Lung (tissue), 12 donors: ENCODE data around the gene ADD3. TPM values are rescaled to one million over a fixed set of nuclear protein-coding genes. Genes with fewer than 3 reads are reported as not detected.

Experiments used
- ATAC-seq: fragments of 200-7000 bp; cut with Tn5 transposase; one replicate; pipeline ENCODE4 v1.9.1; 2020; ENCODE audit warnings: moderate number of reproducible peaks; ENCODE audit not compliant: insufficient read depth, low FRiP score
- DNase-seq, 3 donors: peaks; one replicate each; pipeline ENCODE4 v3.0.0-alpha.2; 2013 to 2017
- H3K27ac ChIP-seq, 2 donors: one replicate each; pipeline ENCODE4 v1.5.1; 2013; ENCODE audit warnings: mild to moderate bottlenecking in 2 of 2, moderate library complexity in 2 of 2, control low read depth in 1 of 2, inconsistent platforms in 1 of 2, low read depth in 1 of 2, low read length in 1 of 2
- H3K27me3 ChIP-seq, 3 donors: one replicate each; pipeline ENCODE4 v1.5.1; 2013; ENCODE audit warnings: low read length in 2 of 3; ENCODE audit not compliant: control insufficient read depth in 3 of 3, insufficient read depth in 3 of 3
- H3K36me3 ChIP-seq, 4 donors: one replicate each; pipeline ENCODE4 v1.5.1; 2013; ENCODE audit warnings: low read length in 4 of 4, mild to moderate bottlenecking in 1 of 4, moderate library complexity in 1 of 4; ENCODE audit not compliant: control insufficient read depth in 4 of 4, insufficient read depth in 4 of 4
- H3K4me1 ChIP-seq, 5 donors: one replicate each; pipeline ENCODE4 v1.5.1; 2013; ENCODE audit warnings: low read length in 5 of 5, mild to moderate bottlenecking in 2 of 5, moderate library complexity in 1 of 5; ENCODE audit not compliant: control insufficient read depth in 5 of 5, insufficient read depth in 5 of 5
- H3K4me3 ChIP-seq: one replicate; pipeline ENCODE4 v1.5.1; 2013; ENCODE audit warnings: mild to moderate bottlenecking, control low read depth, moderate library complexity
- H3K9ac ChIP-seq, 2 donors: one replicate each; pipeline ENCODE4 v1.5.1; 2013; ENCODE audit warnings: low read length in 2 of 2, control low read depth in 1 of 2; ENCODE audit not compliant: insufficient read depth in 1 of 2
- H3K9me3 ChIP-seq, 4 donors: one replicate each; pipeline ENCODE4 v1.5.1; 2013; ENCODE audit warnings: low read length in 3 of 4, mild to moderate bottlenecking in 1 of 4, moderate library complexity in 1 of 4; ENCODE audit not compliant: control insufficient read depth in 4 of 4, insufficient read depth in 3 of 4
- CTCF ChIP-seq: IDR thresholded peaks from 2 replicates; pipeline ENCODE4 v1.5.1; 2012; ENCODE audit warnings: mild to moderate bottlenecking; ENCODE audit errors: control extremely low read depth, extremely low read depth
- WGBS, 2 donors: extraction: QIAGEN DNeasy Blood & Tissue Kit; methylation state at CpG; one replicate each; pipeline ENCODE4 v1.1.7; 2013; 5-methylcytosine and 5-hydroxymethylcytosine counted together
- polyA plus RNA-seq, 2 donors: library from polyadenylated mRNA; stranded (reverse); fragments of 200-250 nt; gene quantifications; one replicate each; pipeline ENCODE4 v1.2.1, GENCODE V29; 2013
- total RNA-seq, 2 donors: library from RNA; depleted of rRNA in 1 of 2; stranded (reverse); fragments of >200 nt in 1 of 2; gene quantifications; one replicate each; pipeline ENCODE4 v1.2.1, GENCODE V29; 2014 to 2021
- donor health status: control.
- donor health status: control.
- donor health status: Bipolar disorder and iron deficiency.
- donor health status: healthy.
- donor health status: DM: yes; HTN: yes; CAD: no.

ADD3 gene
- total and polyA plus RNA-seq, 4 donors = 22.0 to 289 (median 56.1) TPM

- ATAC-seq (no peak), DNase-seq (peak; percentile 64 to 90 (median 90))
- Histone ChIP-seq H3K27ac (peak overlapping the region; percentile 77 to 94), H3K36me3 (no peaks in the 10 kb centered on the region), H3K4me3 (no peak overlapping the region), H3K9ac (peak overlapping the region; percentile 60 to 91), H3K9me3 (no peaks in the 10 kb centered on the region), H3K27me3 (no peaks in the 10 kb centered on the region), H3K4me1 (peaks cover 4 to 35% (median 18%) of the 10 kb centered on the region in 5 donors)
- no peak for TF ChIP-seq CTCF
- WGBS, 2 donors = 47 to 68% methylated on average over 8 of the region's 8 CpGs
These were observed 2.1 kb upstream of the ADD3 start for GRCh38 chr10:110005719-110006118.

- ATAC-seq (no peak), DNase-seq (peak; percentile 63 to 79 (median 75))
- TF ChIP-seq CTCF = no peak
- Histone ChIP-seq H3K27ac (peak overlapping the region; percentile 92 to 94), H3K9ac (peak overlapping the region; percentile 60 to 91), H3K9me3 (no peaks in the 10 kb centered on the region), H3K27me3 (no peaks in the 10 kb centered on the region), H3K36me3 (no peaks in the 10 kb centered on the region), H3K4me1 (peaks cover 4 to 43% (median 22%) of the 10 kb centered on the region in 5 donors), H3K4me3 (peak overlapping the region; percentile 32)
- 26 to 53% methylated on average over 19 of the region's 19 CpGs for WGBS, 2 donors
These were observed 1.2 kb upstream of the ADD3 start for GRCh38 chr10:110006358-110007160.

- WGBS, 2 donors = 4 to 10% methylated on average over 36 to 41 of the region's 41 CpGs
- H3K9me3 ChIP-seq = no peaks in the 10 kb centered on the region
- peak overlapping the region; percentile 60 to 91 for H3K9ac ChIP-seq
- ATAC-seq (peak; percentile 21), DNase-seq (no peak)
- no peak for TF ChIP-seq CTCF
- peak overlapping the region; percentile 92 to 94 for H3K27ac ChIP-seq
- peaks cover 4 to 50% (median 22%) of the 10 kb centered on the region in 5 donors for H3K4me1 ChIP-seq
- peak overlapping the region; percentile 32 for H3K4me3 ChIP-seq
- no peaks in the 10 kb centered on the region for H3K36me3 ChIP-seq
- no peaks in the 10 kb centered on the region for H3K27me3 ChIP-seq
These were observed 553 bp upstream of the ADD3 start for GRCh38 chr10:110007161-110007700.
